Cardiac muscle cell (in vitro differentiated cells and primary cell): ENCODE results near the gene PTGFR. TPM values are rescaled to one million over a fixed set of nuclear protein-coding genes. Genes with fewer than 3 reads are reported as not detected.

ENCODE experiments used
- DNase-seq, 2 donors: peaks; one replicate each; pipeline versions ENCODE4 v3.0.0 to v3.0.0-alpha.2; 2010 to 2017; ENCODE audit warnings: low read depth in 1 of 2, low spot score in 1 of 2
- H3K27ac ChIP-seq: fragments of 200-600 bp; sonication (generic); 2 replicates; pipeline ENCODE4 v1.5.1; 2016
- H3K27me3 ChIP-seq: fragments of 200-600 bp; sonication (generic); 2 replicates; pipeline ENCODE4 v1.6.0; 2016; ENCODE audit warnings: control low read depth
- H3K36me3 ChIP-seq: fragments of 200-600 bp; sonication (generic); 2 replicates; pipeline ENCODE4 v1.5.1; 2016; ENCODE audit warnings: control low read depth
- H3K4me1 ChIP-seq: fragments of 200-600 bp; sonication (generic); 2 replicates; pipeline ENCODE4 v1.8.1; 2017; ENCODE audit warnings: low read depth, mild to moderate bottlenecking, mixed run types
- H3K4me3 ChIP-seq: fragments of 200-600 bp; sonication (generic); 2 replicates; pipeline ENCODE4 v1.5.1; 2016; ENCODE audit warnings: mild to moderate bottlenecking
- H3K9me3 ChIP-seq: fragments of 200-600 bp; sonication (generic); 2 replicates; pipeline ENCODE4 v1.5.1; 2017; ENCODE audit warnings: low read depth, mild to moderate bottlenecking, control low read depth
- CTCF ChIP-seq: IDR thresholded peaks from 2 replicates; pipeline ENCODE4 v1.5.1; 2012; ENCODE audit warnings: low read depth, mild to moderate bottlenecking, low read length
- polyA plus RNA-seq: library from polyadenylated mRNA; unstranded; fragments of >200 nt; fragmentation: Nextera tagmentation; extraction: Ambion mirVana; gene quantifications from 2 replicates; pipeline ENCODE4 v1.2.1, GENCODE V29; 2016
- total RNA-seq: library from RNA; depleted of rRNA; stranded (reverse); fragments of >200 nt; gene quantifications from 2 replicates; pipeline ENCODE4 v1.2.3, GENCODE V29; 2016

PTGFR gene
- total and polyA plus RNA-seq, 2 experiments from 2014 or later, result not detected

GRCh38 chr1:78535286-78535685, 44.5 kb downstream of the PTGFR start:
- Histone ChIP-seq H3K27me3 (no peaks in the 10 kb centered on the region), H3K4me3 (no peak overlapping the region), H3K36me3 (no peaks in the 10 kb centered on the region), H3K9me3 (no peaks in the 10 kb centered on the region), H3K27ac (no peak overlapping the region), H3K4me1 (no peaks in the 10 kb centered on the region)
- TF ChIP-seq CTCF, result no peak
- DNase-seq, result no peak

GRCh38 chr1:78536427-78536826, 45.7 kb downstream of the PTGFR start:
- no peaks in the 10 kb centered on the region for H3K36me3 ChIP-seq
- no peak for TF ChIP-seq CTCF
- H3K9me3 ChIP-seq, result no peaks in the 10 kb centered on the region
- no peak for DNase-seq
- no peaks in the 10 kb centered on the region for H3K4me1 ChIP-seq
- no peak overlapping the region for H3K27ac ChIP-seq
- H3K27me3 ChIP-seq, result no peaks in the 10 kb centered on the region
- H3K4me3 ChIP-seq, result no peak overlapping the region

GRCh38 chr1:78540048-78540447, 49.3 kb downstream of the PTGFR start:
- H3K27ac ChIP-seq, result no peak overlapping the region
- no peaks in the 10 kb centered on the region for H3K27me3 ChIP-seq
- TF ChIP-seq CTCF, result no peak
- no peaks in the 10 kb centered on the region for H3K4me1 ChIP-seq
- no peaks in the 10 kb centered on the region for H3K36me3 ChIP-seq
- no peak for DNase-seq
- no peaks in the 10 kb centered on the region for H3K9me3 ChIP-seq
- no peak overlapping the region for H3K4me3 ChIP-seq

- H3K27ac ChIP-seq, result no peak overlapping the region
- no peak for TF ChIP-seq CTCF
- DNase-seq, result no peak
These were observed 50.7 kb downstream of the PTGFR start for GRCh38 chr1:78541479-78541878.

GRCh38 chr1:78543941-78544643, 53.3 kb downstream of the PTGFR start:
- H3K4me1 ChIP-seq, result no peaks in the 10 kb centered on the region
- H3K27ac ChIP-seq, result no peak overlapping the region
- H3K36me3 ChIP-seq, result no peaks in the 10 kb centered on the region
- DNase-seq, result no peak
- H3K9me3 ChIP-seq, result no peaks in the 10 kb centered on the region
- no peak overlapping the region for H3K4me3 ChIP-seq
- no peaks in the 10 kb centered on the region for H3K27me3 ChIP-seq
- no peak for TF ChIP-seq CTCF

More at GRCh38 chr1:78541479-78541878, 50.7 kb downstream of the PTGFR start:
- Histone ChIP-seq H3K36me3 (no peaks in the 10 kb centered on the region), H3K27me3 (no peaks in the 10 kb centered on the region), H3K4me3 (no peak overlapping the region), H3K4me1 (no peaks in the 10 kb centered on the region), H3K9me3 (no peaks in the 10 kb centered on the region)

GRCh38 chr1:78547081-78547480, 56.3 kb downstream of the PTGFR start:
- no peak overlapping the region for H3K4me3 ChIP-seq

More at GRCh38 chr1:78547081-78547480, 56.3 kb downstream of the PTGFR start:
- no peak for TF ChIP-seq CTCF
- H3K4me1 ChIP-seq, result no peaks in the 10 kb centered on the region
- no peaks in the 10 kb centered on the region for H3K27me3 ChIP-seq
- H3K36me3 ChIP-seq, result no peaks in the 10 kb centered on the region
- H3K27ac ChIP-seq, result no peak overlapping the region
- DNase-seq, result no peak
- H3K9me3 ChIP-seq, result no peaks in the 10 kb centered on the region
